ENCODE data around the gene DUSP19.

- TF ChIP-seq CTCF (IDR thresholded peaks at IDR 0.05) (no peak), POLR2A (IDR thresholded peaks at IDR 0.05) (no peak)
Measured at GRCh38 chr2:183088061-183088460, 9.5 kb downstream of the DUSP19 start.
